HG03342 (cell line): ENCODE results near the gene NEU3.
"Not testable (repeated sequence)": the region's sequence is repeated elsewhere in the genome, so short reads cannot be mapped to it uniquely, and the experiment has no call there.

Source experiments
- ATAC-seq: cut with Tn5 transposase; IDR thresholded peaks from one replicate; pipeline ENCODE4 v1.9.1; 2021; ENCODE audit warnings: mild to moderate bottlenecking, moderate library complexity; ENCODE audit not compliant: unreplicated experiment

The NEU3 gene

GRCh38 chr11:75028724-75029123 is 40.0 kb downstream of the NEU3 start:
- no peak for ATAC-seq

GRCh38 chr11:75029836-75030631 is 41.3 kb downstream of the NEU3 start:
- ATAC-seq, result no peak

GRCh38 chr11:75031224-75031753 is 42.6 kb downstream of the NEU3 start:
- ATAC-seq, result no peak

GRCh38 chr11:75031771-75032549 is 43.2 kb downstream of the NEU3 start:
- no peak for ATAC-seq

GRCh38 chr11:75032550-75032935 is 43.8 kb downstream of the NEU3 start:
- ATAC-seq, result no peak

GRCh38 chr11:75033916-75034315 is 45.2 kb downstream of the NEU3 start:
- no peak for ATAC-seq

GRCh38 chr11:75035256-75035655 is 46.5 kb downstream of the NEU3 start:
- ATAC-seq, result no peak

GRCh38 chr11:75035911-75036565 is 47.3 kb downstream of the NEU3 start:
- no peak for ATAC-seq

- no peak for ATAC-seq
Observed at GRCh38 chr11:75040167-75040770, 51.5 kb downstream of the NEU3 start.

- ATAC-seq, result no peak
Observed at GRCh38 chr11:75041263-75041662, 52.5 kb downstream of the NEU3 start.

DNA sequence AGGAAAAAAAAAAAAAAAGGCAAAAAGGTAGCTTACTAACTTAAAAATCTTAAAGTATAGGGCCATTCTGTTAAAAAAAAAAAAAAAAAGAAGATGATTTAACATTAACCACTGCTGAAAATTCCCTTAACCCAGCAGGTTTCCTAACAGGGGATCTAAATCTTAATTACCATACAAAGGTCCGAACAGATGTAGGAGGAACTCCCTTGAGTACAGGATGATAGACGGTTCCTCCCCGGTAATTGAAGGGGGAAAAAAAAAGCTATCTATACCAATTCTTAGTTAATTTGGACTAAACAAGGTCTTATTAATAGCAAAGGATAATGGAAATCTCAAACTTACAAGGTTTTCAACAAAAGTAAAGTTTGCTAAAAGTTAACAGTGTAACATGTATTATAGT is 53.1 kb downstream of the NEU3 start:
- not testable (repeated sequence) for ATAC-seq

GRCh38 chr11:75044381-75045170 is 55.8 kb downstream of the NEU3 start:
- ATAC-seq, result not testable (repeated sequence)

DNA sequence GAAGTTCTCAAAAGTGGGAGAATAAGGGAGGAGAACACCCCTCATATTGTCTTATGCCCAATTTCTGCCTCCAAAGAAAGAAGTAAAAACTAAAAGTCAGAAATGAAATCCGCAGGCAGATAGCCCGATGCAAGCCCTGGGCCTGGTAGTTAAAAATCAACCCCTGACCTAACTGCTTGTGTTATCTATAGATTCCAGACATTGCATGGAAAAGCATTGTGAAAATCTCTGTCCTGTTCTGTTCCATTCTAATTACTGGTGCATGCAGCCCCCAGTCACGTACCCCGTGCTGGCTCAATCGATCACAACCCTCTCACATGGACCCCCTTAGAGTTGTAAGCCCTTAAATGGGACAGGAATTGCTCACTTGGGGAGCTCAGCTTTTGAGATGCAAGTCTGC is 57.9 kb downstream of the NEU3 start:
- ATAC-seq, result not testable (repeated sequence)

- ATAC-seq, result no peak
Observed at GRCh38 chr11:75047191-75047590, 58.5 kb downstream of the NEU3 start.

GRCh38 chr11:75049501-75050266 is 61.0 kb downstream of the NEU3 start:
- not testable (repeated sequence) for ATAC-seq

- no peak for ATAC-seq
Observed at GRCh38 chr11:75050516-75050915, 61.8 kb downstream of the NEU3 start.

DNA sequence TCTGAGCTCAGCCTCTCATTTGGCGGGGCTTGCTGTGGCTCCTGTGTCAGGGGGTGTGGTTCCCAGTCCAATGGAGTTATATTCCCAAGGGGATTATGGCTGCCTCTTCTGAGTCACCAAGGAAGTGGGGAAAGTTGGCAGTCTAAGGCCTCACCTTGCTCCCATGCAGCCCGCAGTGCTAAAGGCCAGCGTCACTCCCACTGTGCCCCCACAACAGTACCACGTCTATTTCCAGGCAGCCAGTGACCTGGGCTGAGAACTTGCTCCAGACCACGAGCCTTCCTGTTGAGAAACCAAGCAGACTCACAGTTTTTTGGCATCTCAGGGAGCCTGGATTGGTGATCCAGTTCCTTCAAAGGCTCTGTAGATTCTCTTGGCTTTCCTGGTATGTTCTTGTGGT is 62.3 kb downstream of the NEU3 start:
- no peak for ATAC-seq

GRCh38 chr11:75052457-75052856 is 63.7 kb downstream of the NEU3 start:
- no peak for ATAC-seq

DNA sequence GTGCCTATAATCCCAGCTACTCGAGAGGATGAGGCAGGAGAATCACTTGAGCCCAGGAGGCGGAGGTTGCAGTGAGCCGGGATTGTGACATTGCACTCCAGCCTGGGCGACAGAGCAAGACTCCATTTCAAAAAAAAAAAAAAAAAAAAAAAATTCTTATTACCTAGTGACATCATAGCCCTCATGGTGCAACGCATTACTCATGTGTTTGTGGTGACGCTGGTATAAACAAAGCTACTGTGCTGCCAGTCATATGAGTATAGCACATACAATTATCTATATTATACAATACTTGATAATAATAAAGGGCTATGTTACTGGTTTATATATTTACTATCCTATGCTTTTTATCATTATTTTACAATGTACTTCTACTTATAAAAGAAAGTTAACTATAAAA is 66.8 kb downstream of the NEU3 start:
- no peak for ATAC-seq
